ENCODE measurements around the gene TSNAX.

DNA sequence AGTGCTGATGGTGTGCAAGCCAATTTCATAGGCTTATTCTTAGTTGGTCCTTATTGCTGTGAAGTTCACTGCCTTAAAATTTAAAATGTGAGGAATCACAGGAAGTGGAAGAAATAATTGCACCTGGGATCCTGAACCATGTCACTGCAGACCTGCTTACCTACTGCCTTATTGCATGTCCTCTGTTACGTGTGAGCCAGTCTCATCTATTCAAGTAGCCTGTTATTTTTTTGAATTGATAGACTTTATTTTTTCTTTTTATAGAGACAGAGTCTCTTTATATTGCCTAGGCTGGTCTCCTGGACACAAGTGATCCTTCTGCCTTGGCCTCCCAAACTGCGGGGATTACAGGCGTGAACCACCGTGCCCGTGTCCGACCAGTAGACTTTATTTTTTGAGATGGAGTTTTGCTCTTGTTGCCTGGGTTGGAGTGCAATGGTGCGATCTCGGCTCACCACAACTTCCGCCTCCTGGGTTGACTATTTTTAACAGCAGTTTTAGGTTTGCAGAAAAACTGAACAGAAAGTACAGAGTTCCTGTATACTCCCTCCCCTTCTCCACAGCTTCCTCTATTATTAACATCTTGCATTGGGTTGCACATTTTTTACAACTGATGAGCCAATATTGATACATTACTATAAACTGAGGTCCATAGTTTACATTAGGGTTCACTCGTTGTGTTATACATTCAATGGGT lies 84.1 kb downstream of the TSNAX start:
- TF ChIP-seq, protein P1, sequence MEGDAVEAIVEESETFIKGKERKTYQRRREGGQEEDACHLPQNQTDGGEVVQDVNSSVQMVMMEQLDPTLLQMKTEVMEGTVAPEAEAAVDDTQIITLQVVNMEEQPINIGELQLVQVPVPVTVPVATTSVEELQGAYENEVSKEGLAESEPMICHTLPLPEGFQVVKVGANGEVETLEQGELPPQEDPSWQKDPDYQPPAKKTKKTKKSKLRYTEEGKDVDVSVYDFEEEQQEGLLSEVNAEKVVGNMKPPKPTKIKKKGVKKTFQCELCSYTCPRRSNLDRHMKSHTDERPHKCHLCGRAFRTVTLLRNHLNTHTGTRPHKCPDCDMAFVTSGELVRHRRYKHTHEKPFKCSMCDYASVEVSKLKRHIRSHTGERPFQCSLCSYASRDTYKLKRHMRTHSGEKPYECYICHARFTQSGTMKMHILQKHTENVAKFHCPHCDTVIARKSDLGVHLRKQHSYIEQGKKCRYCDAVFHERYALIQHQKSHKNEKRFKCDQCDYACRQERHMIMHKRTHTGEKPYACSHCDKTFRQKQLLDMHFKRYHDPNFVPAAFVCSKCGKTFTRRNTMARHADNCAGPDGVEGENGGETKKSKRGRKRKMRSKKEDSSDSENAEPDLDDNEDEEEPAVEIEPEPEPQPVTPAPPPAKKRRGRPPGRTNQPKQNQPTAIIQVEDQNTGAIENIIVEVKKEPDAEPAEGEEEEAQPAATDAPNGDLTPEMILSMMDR (IDR thresholded peaks at IDR 0.05), result no peak
- no peak for TF ChIP-seq POLR2A (IDR thresholded peaks at IDR 0.05)

Data from adrenal gland (tissue), 5 donors.